B cell (primary cell): Measurements from ENCODE around the gene ZNF827.

Source experiments
- CTCF ChIP-seq: fragments of 200-600 bp; IDR thresholded peaks from one replicate; pipeline ENCODE4 v1.8.0; 2022; ENCODE audit warnings: antibody characterized with exemption, mild to moderate bottlenecking
- EZH2 ChIP-seq: IDR thresholded peaks from 2 replicates; pipeline ENCODE4 v1.6.1; 2012; ENCODE audit warnings: borderline replicate concordance, low read depth, mild to moderate bottlenecking, moderate library complexity, low read length; ENCODE audit not compliant: insufficient read depth, poor library complexity, severe bottlenecking

- no peak for TF ChIP-seq EZH2
- TF ChIP-seq CTCF, result no peak
These were observed 532 bp downstream of the ZNF827 start for GRCh38 chr4:145937971-145938611.
